Measurements from ENCODE around the gene TMEM131L.
A peak's percentile ranks its signal among the peaks of the same experiment; 100 is the strongest.
"Not testable (repeated sequence)": the region's sequence is repeated elsewhere in the genome, so short reads cannot be mapped to it uniquely, and the experiment has no call there.

Gene TMEM131L

GRCh38 chr4:153549405-153549804 lies 83.2 kb downstream of the TMEM131L start:
- DNase-seq, result no peak

- no peak for DNase-seq
Observed at GRCh38 chr4:153553155-153553818, 87.1 kb downstream of the TMEM131L start.

- no peak for DNase-seq
Observed at GRCh38 chr4:153553819-153554170, 87.6 kb downstream of the TMEM131L start.

GRCh38 chr4:153555730-153556434 lies 89.7 kb downstream of the TMEM131L start:
- DNase-seq, result no peak

- DNase-seq, result no peak
Observed at GRCh38 chr4:153556435-153556815, 90.3 kb downstream of the TMEM131L start.

- peak in 1 of 2 experiments; percentile 25 for DNase-seq
Observed at GRCh38 chr4:153560908-153561307, 94.7 kb downstream of the TMEM131L start.

- no peak for DNase-seq
Observed at GRCh38 chr4:153564630-153565525, 98.7 kb downstream of the TMEM131L start.

GRCh38 chr4:153566631-153567150 lies 100.5 kb downstream of the TMEM131L start:
- DNase-seq, result no peak

GRCh38 chr4:153567660-153568059 lies 101.5 kb downstream of the TMEM131L start:
- not testable (repeated sequence) for DNase-seq

GRCh38 chr4:153570228-153570973 lies 104.2 kb downstream of the TMEM131L start:
- DNase-seq, result no peak

GRCh38 chr4:153571006-153571545 lies 104.9 kb downstream of the TMEM131L start:
- no peak for DNase-seq

- no peak for DNase-seq
Observed at GRCh38 chr4:153572609-153573008, 106.4 kb downstream of the TMEM131L start.

GRCh38 chr4:153573221-153573620 lies 107.1 kb downstream of the TMEM131L start:
- DNase-seq, result no peak

- peak in 1 of 2 experiments; percentile 25 for DNase-seq
Observed at GRCh38 chr4:153573881-153574802, 108.0 kb downstream of the TMEM131L start.

GRCh38 chr4:153576443-153576774 lies 110.2 kb downstream of the TMEM131L start:
- DNase-seq, result no peak

- DNase-seq, result no peak
Observed at GRCh38 chr4:153577053-153577452, 110.9 kb downstream of the TMEM131L start.

GRCh38 chr4:153579410-153579809 lies 113.2 kb downstream of the TMEM131L start:
- no peak for DNase-seq

- DNase-seq, result no peak
Observed at GRCh38 chr4:153579872-153580271, 113.7 kb downstream of the TMEM131L start.

GRCh38 chr4:153582954-153583702 lies 117.0 kb downstream of the TMEM131L start:
- no peak for DNase-seq

- no peak for DNase-seq
Observed at GRCh38 chr4:153585026-153585425, 118.9 kb downstream of the TMEM131L start.

All from NCI-H526 (cell line).